SKM-1 (cell line): ENCODE results near the gene CD38.
"Not testable (repeated sequence)": the region's sequence is repeated elsewhere in the genome, so short reads cannot be mapped to it uniquely, and the experiment has no call there.

Experiments
- DNase-seq: peaks from one replicate; lab custom pipeline; 2025; ENCODE audit not compliant: unreplicated experiment; lab: John Stamatoyannopoulos, UW

Gene CD38

DNA sequence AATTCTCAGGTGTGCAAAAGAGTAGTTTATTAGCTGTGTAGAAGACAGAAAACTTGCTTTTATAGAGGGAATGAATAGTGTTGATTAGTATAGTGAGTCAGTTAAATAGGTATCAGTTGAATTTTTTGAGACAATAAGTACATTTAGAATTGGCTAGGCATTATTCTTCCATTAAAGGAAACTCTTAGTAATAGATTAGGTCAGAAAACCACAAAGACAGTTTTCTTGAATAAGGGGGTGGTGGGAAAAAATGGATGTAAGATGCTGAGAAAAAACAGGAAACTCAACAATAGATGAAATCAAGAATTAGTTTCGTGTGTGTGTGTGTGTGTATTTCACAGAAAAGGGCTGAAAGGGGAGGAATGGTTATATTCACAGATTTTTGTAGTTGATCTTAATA lies 16.8 kb downstream of the CD38 start:
- DNase-seq: no peak

DNA sequence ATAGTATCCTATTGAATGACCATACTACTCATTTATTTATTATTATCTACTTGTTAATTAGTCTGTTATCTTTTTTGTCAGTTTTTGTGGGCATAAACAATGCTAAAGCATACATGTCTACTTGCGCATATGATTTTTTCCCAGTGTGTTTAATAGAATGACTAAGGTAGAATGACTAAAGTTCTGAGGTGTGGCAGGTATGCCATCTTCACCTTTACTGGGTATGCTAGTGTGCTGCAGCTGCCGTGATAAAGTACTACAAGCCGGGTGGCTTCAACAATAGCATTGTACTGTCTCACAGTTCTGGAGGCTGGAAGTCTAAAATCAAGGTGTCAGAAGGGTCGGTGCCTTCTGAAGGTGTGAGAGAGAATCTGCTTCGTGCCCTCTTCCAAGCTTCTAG lies 19.2 kb downstream of the CD38 start:
- DNase-seq: no peak

DNA sequence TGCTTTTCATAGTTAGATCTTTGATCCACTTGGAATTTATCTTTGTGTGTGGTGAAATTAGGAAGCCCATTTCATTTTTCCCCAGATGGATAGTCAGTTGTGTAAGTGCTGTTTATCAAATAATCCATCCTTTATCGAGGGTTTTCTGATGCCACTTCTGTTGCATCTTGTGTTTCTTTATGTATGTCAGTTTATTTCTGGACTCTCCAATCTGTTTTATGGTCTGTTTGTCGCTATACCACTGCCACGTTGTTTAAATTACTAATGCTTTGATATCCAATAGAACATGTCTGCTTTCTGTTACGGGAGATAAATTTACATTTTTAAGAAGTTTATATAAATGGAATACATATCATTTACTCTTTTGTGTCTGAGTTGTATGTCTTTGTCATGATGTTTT lies 21.0 kb downstream of the CD38 start:
- DNase-seq: no peak

DNA sequence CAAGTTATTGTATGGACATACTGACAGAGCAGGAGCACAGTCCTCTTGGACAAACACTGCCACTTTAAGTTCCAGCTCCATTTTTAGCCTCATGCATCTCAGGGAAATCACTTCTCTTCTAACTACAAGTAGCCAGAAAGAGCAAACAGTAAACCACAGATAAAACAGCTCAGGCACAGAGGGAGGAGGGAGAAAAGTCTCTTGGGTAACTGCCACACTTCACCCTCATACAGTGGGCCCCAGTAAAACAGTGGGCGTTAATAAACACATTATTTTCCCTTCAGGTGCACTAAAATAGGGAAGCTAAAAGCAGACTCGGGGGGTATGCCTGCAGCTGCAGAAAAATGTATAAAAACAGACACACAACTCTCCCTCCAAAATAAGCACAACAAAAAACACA lies 21.6 kb downstream of the CD38 start:
- DNase-seq: no peak

DNA sequence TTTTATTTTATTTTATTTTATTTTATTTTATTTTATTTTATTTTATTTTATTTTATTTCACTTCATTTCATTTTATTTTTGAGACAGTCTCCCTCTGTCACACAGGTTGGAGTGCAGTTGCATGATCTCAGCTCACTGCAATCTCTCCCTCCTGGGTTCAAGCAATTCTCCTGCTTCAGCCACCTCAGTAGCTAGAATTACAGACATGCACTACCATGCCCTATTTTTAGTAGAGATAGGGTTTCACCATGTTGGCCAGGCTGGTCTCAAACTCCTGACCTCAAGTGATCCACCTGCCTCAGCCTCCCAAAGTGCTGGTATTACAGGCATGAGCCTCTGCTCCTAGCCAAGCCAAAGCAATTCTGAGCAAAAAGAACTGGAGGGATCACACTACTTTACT lies 24.4 kb downstream of the CD38 start:
- not testable (repeated sequence) for DNase-seq

DNA sequence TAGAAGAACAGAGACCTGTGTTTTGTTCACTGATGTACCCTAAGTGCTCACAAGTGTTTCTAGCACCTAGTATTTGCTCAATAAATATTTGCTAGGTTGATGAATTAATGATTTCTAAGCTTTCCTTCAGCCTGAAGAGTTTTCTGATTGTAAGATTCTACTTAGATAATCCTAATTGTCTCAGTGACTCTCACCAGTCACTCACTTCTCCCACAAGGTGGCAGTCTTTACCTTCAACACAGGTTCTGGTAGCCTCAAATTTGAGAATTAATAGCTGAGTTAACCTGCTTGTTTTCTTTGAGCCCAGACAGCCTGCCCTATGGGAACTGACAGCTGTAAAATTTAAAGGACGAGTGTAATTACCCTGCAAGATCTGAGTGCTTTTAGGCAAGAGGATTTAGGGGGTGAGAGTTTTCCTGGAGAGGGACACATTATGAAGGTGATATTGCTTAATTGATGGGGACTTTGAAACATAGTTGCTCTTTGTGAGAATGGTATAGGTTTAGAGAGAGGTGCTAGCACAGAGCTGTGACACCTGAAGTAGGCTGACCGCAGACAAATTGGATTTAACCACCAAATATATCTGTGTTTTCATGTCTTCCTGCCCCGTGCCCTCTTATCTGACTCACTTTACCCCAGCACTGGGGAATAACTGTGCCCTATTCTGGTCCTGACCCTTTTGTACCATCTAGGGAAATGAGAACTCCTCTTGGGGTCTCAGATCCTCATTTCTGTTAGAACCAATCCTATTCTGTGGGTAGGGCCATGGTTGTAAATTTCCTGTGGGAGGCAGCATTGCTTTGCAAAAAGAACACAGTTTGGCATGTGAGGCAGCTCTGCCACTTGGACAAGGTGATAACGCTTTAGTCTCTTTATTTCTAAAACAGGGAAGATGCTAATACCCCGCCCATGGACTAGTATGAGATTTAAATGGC lies 27.7 kb downstream of the CD38 start:
- DNase-seq: peak; percentile 31

DNA sequence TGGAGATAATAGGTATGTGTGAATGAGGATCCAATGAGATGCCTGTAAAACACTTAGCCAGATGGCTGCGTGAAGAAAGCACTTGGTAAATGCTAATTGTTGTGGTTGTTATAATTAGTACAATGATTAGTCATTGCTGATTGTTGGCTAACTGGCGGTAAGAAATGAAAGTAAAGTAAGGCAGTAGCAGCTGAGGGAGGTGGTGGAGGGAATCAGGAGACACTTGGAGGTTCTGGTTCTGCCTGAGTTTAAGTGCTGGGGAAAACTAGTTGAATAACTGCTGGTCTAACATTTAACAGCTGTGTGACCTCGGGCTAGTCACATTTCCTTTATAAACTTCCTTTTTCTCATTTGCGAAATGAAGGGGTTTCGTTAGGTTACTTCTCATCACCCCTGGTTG lies 30.9 kb downstream of the CD38 start:
- peak; percentile 56 for DNase-seq

DNA sequence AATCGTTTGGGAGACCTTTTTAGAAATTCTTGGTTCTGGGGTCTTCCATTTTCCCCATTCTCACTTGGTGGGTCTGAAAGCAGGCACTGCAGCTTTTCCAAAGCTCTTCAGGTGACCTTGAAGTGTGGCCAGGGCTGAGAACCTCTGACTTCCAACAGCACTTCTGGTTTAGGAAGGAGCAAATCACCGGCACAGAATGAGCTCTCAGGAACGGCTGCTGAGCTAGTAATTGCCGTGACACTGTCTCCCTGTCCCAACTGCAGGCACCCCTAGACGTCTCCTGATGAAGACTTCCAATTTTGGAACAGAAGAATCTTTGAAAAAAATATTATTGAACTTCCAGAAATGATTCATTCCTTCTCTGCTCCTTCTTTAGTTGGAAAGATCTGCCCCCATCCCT lies 31.3 kb downstream of the CD38 start:
- DNase-seq: no peak

DNA sequence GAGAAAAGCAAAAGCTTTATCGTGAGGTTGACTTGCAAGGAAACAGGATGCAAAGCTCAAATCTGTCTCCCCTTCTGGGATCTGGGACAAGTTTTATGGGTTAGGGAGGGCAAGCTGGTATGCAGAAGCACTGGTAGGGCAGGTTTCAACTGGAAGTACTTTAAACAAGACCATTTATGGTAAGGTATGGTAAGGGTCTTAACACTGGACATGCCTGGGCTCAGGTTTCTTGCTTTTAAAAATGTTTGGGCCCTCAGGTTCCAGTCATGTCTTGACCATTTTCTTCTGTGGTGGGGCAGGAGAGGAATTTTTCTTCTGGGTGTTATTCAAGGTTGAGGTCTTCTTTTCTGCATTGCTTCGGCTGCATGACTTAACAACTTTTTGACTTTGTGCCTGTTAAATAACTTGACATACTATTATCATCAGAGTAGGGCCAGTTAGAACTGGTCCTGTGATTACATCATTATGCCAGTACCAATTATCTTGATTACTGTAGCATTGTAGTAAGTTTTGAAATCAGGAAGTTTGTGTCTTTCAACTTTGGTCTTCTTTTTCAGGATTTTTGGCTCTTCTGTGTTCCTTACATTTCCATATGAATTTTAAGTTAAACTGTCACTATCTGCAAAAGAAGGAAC lies 33.7 kb downstream of the CD38 start:
- DNase-seq: peak; percentile 13

DNA sequence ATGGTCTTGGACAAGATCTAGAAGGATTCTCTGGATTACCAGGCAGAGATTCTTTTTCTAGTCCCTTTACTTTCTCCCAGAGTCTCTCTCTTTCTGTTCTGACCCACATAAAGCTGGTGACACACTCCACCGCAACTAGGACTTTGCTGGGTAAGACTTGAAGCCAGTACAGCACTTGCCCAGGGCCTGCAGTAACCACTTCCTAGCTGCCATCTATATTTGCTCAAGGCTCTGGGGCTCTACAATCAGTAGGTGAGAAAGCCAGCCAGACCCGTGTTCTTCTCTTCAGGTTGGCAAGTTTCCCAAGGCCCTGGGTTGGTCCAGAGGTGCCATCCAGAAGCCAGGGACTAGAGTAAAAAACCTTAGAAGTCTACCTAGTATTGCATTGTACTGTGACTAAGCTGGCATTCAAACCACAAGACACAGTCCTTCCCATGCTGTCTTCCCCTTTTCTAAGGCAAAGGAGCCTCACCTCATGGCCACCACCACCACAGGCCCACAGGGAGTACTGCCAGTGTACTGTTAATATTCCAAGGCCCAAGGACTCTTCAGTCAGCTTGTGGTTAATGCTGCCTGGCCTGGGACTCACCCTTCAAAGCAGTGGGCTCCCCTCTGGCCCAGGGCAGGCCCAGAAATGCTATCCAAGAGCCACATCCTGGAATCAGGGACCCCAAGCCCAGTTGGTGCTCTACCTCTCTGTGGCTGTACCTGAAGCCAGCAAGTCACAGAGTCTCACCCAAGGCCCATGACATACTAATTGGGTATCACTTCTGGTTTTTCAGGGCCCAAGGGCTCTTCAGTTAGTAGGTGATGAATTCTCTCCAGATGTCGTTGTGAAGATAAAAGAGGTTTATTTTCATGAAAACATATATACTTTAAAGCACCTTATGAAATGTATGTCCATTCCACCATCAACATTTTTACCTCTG lies 54.7 kb downstream of the CD38 start:
- DNase-seq: peak; percentile 73

DNA sequence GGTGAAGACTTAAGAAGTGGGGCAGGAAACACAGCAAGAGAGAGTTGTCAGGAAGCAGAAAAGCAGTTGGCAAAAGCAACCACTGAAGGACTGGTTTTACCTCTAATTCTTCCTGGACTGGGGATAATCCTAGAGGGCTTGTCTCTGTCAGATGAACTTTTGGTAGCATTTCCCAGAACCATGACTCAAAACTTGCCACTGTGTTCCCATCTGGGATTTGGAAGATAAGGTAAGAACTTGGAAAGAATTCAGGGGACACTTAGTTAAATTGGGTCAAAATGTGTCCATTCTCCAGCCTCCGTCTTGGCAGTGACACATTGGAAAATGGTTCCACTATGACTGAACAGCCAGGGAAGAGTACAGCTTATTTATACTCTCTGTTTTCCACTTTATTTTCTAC lies 55.7 kb downstream of the CD38 start:
- DNase-seq: no peak

DNA sequence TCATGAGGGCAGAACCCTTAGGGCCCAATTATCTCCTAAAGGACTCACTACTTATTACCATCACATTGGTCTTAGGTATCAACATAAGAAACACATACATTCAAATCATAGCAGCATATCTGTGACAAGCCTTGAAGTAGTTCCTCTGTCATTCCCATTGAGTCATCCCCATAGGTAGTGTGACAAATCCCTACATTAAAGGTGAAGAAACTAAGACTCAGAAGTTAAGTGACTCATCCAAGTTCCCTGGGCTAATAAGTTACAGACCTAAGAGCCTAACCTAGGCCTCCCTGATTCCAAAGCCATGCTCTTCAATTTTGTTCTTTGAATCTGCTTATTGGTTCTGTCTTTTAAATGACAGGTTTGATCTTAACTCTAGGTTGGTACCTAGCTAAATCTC lies 58.2 kb downstream of the CD38 start:
- DNase-seq: no peak

DNA sequence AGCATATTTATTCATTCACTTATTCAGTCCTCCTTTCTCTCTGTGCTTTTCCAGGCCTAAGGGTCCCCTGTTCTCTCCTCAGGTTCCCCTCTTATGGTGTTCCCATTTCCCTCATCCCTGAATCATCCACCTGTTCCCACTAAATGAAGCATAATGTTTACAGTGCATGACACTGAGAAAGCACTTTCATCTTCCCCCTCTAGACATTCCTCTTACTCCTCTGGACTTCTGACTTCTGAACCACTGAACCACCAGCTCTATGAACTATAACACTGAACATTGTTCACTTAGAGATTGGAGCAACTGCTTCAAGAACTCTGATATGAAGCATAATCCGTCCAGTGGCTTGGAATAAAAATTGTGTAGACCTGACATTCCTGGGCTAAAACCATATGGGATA lies 59.5 kb downstream of the CD38 start:
- DNase-seq: no peak

DNA sequence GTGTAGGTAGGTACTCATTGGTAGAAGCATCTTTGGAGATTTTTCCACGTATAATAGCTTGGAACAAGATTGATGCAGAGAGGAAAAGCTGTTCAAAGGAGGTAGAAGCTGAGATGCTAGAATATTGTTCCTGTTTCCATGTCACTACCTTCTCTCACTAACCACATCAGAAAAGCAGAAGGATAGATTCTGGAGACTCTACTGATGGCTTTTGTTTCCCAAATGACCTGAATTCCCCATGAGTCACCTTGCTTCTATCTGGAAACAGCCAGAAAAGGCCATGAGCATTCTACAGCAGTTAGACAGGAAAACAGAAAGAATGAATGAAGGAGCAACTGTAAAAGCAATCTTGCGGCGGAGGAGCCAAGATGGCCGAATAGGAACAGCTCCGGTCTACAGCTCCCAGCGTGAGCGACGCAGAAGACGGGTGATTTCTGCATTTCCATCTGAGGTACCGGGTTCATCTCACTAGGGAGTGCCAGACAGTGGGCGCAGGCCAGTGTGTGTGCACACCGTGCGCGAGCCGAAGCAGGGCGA lies 63.1 kb downstream of the CD38 start:
- not testable (repeated sequence) for DNase-seq

DNA sequence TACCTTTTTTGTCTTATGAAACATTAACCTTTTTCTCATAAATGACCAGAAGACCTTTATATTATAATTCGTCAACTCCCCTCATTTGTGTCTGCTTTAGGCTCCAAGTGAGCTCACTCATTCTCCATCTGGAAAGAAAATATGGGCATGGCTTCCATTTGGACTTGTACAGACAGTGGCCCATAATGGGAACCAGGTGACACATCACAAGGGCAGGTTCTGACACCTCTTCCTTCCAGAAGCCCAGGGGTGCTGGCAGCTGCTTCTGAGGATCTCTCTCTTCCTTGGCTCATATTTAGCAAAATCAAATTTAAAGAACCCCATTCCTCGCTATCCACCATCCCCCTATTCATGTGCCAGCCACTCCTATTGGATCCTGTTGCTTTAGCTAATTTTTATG lies 69.6 kb downstream of the CD38 start:
- no peak for DNase-seq

DNA sequence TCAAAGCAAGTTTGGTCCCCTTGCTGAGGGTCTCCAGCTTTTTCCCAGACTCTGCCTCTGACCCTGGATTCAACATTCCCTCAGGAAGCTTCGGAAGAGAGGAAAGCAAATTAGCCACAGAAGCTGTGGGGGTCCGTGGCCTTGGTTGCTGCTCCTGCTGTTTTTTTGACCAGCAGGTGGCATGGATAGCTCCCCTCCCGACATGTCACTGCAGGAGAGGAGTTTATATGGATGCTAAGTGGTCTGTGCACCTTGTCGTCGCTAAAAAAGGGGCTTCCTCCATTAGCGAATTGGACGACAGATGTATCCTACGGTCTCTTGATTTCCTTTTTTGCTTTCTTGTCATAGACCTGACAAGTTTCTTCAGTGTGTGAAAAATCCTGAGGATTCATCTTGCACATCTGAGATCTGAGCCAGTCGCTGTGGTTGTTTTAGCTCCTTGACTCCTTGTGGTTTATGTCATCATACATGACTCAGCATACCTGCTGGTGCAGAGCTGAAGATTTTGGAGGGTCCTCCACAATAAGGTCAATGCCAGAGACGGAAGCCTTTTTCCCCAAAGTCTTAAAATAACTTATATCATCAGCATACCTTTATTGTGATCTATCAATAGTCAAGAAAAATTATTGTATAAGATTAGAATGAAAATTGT lies 70.2 kb downstream of the CD38 start:
- no peak for DNase-seq

DNA sequence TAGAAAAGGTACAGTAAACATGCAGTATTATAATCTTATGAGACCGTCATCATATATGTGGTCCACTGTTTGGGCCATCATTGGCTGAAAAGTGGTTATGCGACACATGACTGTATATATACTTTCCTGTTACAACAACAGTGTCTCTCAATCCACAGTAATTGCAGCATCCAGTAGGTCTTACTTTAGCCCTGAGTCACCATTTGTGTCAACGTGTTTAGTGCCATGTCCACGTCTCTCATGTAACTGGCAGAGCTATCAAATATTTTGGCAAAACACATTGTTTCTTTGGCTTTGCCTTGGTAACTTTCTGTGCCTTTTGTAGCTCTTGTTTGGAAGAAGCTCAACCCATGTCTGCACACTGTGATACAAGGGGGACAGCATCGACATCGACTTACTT lies 73.8 kb downstream of the CD38 start:
- no peak for DNase-seq

DNA sequence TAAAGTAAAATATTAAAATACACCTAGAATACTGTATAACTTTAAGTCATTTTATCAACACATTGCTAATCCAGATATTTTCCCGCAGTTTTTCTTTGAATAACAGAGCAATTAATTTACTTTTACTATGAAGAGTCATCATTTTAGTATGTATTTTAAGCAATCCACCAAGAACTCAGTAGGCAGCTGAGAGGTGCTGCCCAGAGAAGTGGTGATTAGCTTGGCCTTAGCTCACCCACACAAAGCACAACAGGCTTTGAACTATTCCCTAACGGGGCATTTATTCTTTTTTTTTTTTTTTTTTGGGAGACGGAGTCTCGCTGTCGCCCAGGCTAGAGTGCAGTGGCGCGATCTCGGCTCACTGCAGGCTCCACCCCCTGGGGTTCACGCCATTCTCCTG lies 74.4 kb downstream of the CD38 start:
- DNase-seq: no peak

DNA sequence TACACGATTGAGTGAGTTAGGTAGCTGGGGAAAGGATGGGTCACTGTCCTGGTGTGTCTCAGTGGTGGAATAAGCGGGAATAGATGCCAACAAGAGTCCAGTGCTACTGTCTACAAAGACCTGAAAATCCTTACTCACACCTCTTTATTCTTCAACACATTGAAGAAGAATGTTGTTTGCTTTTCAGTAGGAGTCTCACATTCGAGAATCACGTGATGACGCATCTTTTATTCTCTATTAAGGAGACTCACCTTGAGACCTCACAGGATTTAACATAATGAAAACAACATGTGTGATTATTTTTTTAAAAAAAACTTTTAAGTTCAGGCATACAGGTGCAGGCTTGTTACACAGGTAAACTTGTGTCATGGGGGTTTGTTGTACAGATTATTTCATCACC lies 75.2 kb downstream of the CD38 start:
- DNase-seq: no peak

DNA sequence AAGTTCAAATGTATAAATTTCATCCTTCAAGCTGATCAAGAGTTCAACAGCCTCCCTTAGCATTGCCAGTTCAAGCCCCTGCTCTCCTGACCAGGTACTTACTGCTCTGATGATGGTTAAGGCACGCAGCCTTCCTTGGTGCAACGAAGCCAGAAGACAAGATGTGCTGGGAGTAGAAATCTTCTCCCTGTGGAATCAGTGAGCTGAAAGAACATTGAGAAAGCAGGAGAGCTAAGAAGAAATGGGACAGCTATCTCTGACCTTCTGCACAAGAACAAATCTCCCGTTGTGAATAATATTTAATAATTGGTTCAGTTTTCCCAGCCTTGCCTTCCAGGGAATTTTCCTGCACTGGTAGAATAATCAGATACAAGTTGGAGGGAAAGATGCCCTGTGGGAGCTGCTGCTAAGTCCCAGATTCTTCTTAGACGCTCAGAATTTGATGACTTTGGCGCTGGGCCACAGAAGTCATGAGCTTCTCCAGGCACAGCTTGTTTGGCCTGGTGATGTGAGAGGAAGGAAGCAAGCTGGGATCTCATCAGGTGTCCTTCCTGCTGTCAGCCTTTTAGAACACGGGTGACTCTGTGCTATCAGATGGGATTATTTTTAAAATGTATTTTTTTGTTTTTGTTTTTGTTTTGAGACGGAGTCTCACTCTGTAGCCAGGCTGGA lies 77.8 kb downstream of the CD38 start:
- DNase-seq: no peak
